ENCODE data around the gene PDE8A. TPM values are rescaled to one million over a fixed set of nuclear protein-coding genes. Genes with fewer than 3 reads are reported as not detected.

PDE8A gene
- total and polyA plus RNA-seq, 2 of the 4 experiments (the other 2 are of a cell fraction) = 32.4 to 35.9 TPM

DNA sequence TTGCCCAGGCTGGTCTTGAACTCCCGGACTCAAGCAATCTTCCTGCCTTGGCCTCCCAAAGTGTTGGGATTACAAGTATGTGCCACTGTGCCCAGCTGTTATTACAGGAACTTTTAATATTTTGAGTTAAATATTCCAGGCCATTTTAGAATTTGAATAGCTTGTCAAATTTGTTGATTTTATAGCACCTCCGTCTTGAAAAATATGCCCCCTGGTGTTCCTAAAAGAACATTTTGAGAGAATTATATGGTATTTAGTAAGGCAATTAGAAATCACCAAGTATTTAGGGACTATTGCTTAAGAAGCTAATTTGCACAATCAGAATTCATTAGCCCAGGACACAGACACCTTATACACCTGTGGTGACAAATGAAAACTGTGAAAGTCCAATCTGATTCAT lies 23.7 kb downstream of the PDE8A start:
- Histone ChIP-seq H3K36me3 (ENCODE audit: control insufficient read depth, insufficient read depth, low read length) (no peaks in the 10 kb centered on the region), H3K4me1 (ENCODE audit: control insufficient read depth, insufficient read depth, low read length) (peaks cover 25% of the 10 kb centered on the region), H3K18ac (ENCODE audit: low read depth, low read length) (no peak overlapping the region), H3K9me1 (ENCODE audit: insufficient read depth, low read length) (peaks cover 37% of the 10 kb centered on the region), H3K27ac (ENCODE audit: insufficient read depth, low read length) (no peak overlapping the region), H3K4me2 (ENCODE audit: low read depth, low read length) (no peak overlapping the region), H4K20me1 (ENCODE audit: insufficient read depth, low read length) (peaks cover 86% of the 10 kb centered on the region), H2BK20ac (ENCODE audit: low read depth, low read length) (no peak overlapping the region), H2AK5ac (ENCODE audit: low read depth, low read length) (no peak overlapping the region), H3K27me3 (ENCODE audit: control insufficient read depth, insufficient read depth, low read length) (no peaks in the 10 kb centered on the region), H2BK120ac (ENCODE audit: low read depth, low read length) (no peak overlapping the region), H3K23ac (ENCODE audit: low read depth, low read length) (no peak overlapping the region), H3K4ac (ENCODE audit: low read depth, low read length) (no peak overlapping the region), H3K4me3 (ENCODE audit: insufficient read depth, low read depth, low read length) (no peak overlapping the region), H2AFZ (replicated peaks; ENCODE audit: low read length, poor library complexity) (no peak overlapping the region), H4K91ac (ENCODE audit: insufficient read depth, low read depth, low read length) (no peak overlapping the region), H3K9me3 (ENCODE audit: control insufficient read depth, insufficient read depth, low read length) (no peaks in the 10 kb centered on the region), H3K14ac (replicated peaks; ENCODE audit: low read depth, low read length) (no peak overlapping the region), H3K79me1 (ENCODE audit: low read depth in 1 of 2, low read length in 2 of 2) (peaks cover 56 to 92% of the 10 kb centered on the region in 2 experiments), H4K5ac (ENCODE audit: low read depth, low read length) (no peak overlapping the region), H3K56ac (ENCODE audit: extremely low read depth, insufficient read depth, low read length) (no peak overlapping the region), H4K8ac (ENCODE audit: low read depth in 2 of 2, low read length in 2 of 2) (no peak overlapping the region), H2AK9ac (replicated peaks; ENCODE audit: low read depth, low read length, poor library complexity) (no peak overlapping the region), H2BK5ac (ENCODE audit: low read depth, low read length, poor library complexity, severe bottlenecking) (no peak overlapping the region), H3K9ac (ENCODE audit: low read depth, low read length) (no peak overlapping the region), H2BK15ac (ENCODE audit: low read depth, low read length) (no peak overlapping the region)
- intact Hi-C loops (cut with micrococcal nuclease) = no loop called here
- dilution Hi-C loops (cut with HindIII; ENCODE audit: low sequenced_read_pairs, unreplicated experiment) = no loop called here
- no CpG with 5 or more reads among the region's 2 CpGs for WGBS, 2 experiments (ENCODE audit: extremely low coverage in 2 of 2, insufficient read length in 1 of 2)
- TF ChIP-seq, protein P1, sequence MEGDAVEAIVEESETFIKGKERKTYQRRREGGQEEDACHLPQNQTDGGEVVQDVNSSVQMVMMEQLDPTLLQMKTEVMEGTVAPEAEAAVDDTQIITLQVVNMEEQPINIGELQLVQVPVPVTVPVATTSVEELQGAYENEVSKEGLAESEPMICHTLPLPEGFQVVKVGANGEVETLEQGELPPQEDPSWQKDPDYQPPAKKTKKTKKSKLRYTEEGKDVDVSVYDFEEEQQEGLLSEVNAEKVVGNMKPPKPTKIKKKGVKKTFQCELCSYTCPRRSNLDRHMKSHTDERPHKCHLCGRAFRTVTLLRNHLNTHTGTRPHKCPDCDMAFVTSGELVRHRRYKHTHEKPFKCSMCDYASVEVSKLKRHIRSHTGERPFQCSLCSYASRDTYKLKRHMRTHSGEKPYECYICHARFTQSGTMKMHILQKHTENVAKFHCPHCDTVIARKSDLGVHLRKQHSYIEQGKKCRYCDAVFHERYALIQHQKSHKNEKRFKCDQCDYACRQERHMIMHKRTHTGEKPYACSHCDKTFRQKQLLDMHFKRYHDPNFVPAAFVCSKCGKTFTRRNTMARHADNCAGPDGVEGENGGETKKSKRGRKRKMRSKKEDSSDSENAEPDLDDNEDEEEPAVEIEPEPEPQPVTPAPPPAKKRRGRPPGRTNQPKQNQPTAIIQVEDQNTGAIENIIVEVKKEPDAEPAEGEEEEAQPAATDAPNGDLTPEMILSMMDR (conservative IDR thresholded peaks at IDR 0.05; ENCODE audit: low read depth, low read length) = peak; percentile 24; the same call in 1 of the 2 replicates
- TF ChIP-seq SMC3 (IDR thresholded peaks at IDR 0.05; ENCODE audit: low read depth, low read length) = no peak
- DNase-seq (no peak), ATAC-seq (ENCODE audit: low read depth) (no peak)
- POLR2A ChIA-PET (ENCODE audit: unreplicated experiment) = no interaction called here
- CTCF ChIA-PET = interaction anchor here (0.6 to 1.0 kb wide), 3 partner anchors 9 to 27 kb away, joined by 3 to 5 read pairs (median 3); no protein-coding TSS in a partner anchor
- BruUV-seq (replicated peaks) = no TSS peak
- in situ Hi-C loops (cut with MboI; ENCODE audit: low sequenced_read_pairs) = no loop called here
